Adrenal gland (tissue), 12 donors: ENCODE measurements around the gene AGBL4. TPM values are rescaled to one million over a fixed set of nuclear protein-coding genes. Genes with fewer than 3 reads are reported as not detected.

Experiments
- DNase-seq, 7 donors: peaks; one replicate each; pipeline ENCODE4 v3.0.0-alpha.2; 2019 to 2020
- H3K27ac ChIP-seq, 5 donors: fragments of 200-600 bp; sonication (generic) in 4 of 5; 1 replicate in 3 of 5; 2 replicates in 2 of 5; pipeline versions ENCODE4 v1.5.1 to v1.8.0; 2016 to 2020; ENCODE audit warnings: mild to moderate bottlenecking in 1 of 5
- H3K27me3 ChIP-seq: fragments of 200-600 bp; 2 replicates; pipeline ENCODE4 v1.8.0; 2021
- H3K36me3 ChIP-seq, 2 donors: fragments of 200-600 bp; replicated peaks in 1 of 2; 1 replicate in 1 of 2; 2 replicates in 1 of 2; pipeline versions ENCODE4 v1.5.1 to v1.8.0; 2018 to 2022
- H3K4me1 ChIP-seq, 2 donors: fragments of 200-600 bp; replicated peaks in 1 of 2; 1 replicate in 1 of 2; 2 replicates in 1 of 2; pipeline versions ENCODE4 v1.5.1 to v1.8.0; 2018 to 2021
- H3K4me3 ChIP-seq, 4 donors: fragments of 200-600 bp; sonication (generic) in 3 of 4; one replicate each; pipeline ENCODE4 v1.5.1; 2016 to 2018
- H3K9me3 ChIP-seq, 3 donors: fragments of 200-600 bp; sonication (generic) in 1 of 3; replicated peaks in 1 of 3; 1 replicate in 2 of 3; 2 replicates in 1 of 3; pipeline versions ENCODE4 v1.5.1 to v1.8.0; 2016 to 2021
- CTCF ChIP-seq, 6 experiments: fragments of 450-650 bp in 4 of 6; fragments of 200-600 bp in 2 of 6; sonication (generic) in 1 of 6; IDR thresholded peaks; 1 replicate in 5 of 6; 2 replicates in 1 of 6; pipeline versions ENCODE4 v1.5.1 to v1.8.0; 2016 to 2021; ENCODE audit warnings: antibody characterized with exemption in 6 of 6, mild to moderate bottlenecking in 2 of 6, moderate library complexity in 1 of 6
- POLR2A ChIP-seq, 2 donors: fragments of 450-650 bp; IDR thresholded peaks; one replicate each; pipeline ENCODE4 v1.6.1; 2017; ENCODE audit warnings: antibody characterized with exemption in 2 of 2, mild to moderate bottlenecking in 2 of 2, moderate library complexity in 1 of 2
- WGBS, 4 donors: extraction: QIAGEN DNeasy Blood & Tissue Kit in 2 of 4; methylation state at CpG; one replicate each; pipeline versions ENCODE4 v1.1.5 to v1.1.7; 2013 to 2017; 5-methylcytosine and 5-hydroxymethylcytosine counted together
- intact Hi-C, 2 donors: fragments of 100-400 bp; cut with DNase I; formaldehyde crosslinking; loops; one replicate each; pipeline versions ENCODE4 v1.14.1 to v1.15.0; 2022 to 2023
- polyA plus RNA-seq, 3 donors: library from polyadenylated mRNA; stranded (reverse); fragments of 200-250 nt in 2 of 3; fragments of 350-450 nt in 1 of 3; fragmentation: Illumina TruSeq in 1 of 3; extraction: RNeasy Lipid Tissue Mini Kit (QIAGEN cat#74804) in 1 of 3; gene quantifications; one replicate each; pipeline ENCODE4 v1.2.3, GENCODE V29; 2013 to 2014
- total RNA-seq, 9 donors: library from RNA; depleted of rRNA in 4 of 9; stranded (reverse); fragments of >200 nt in 4 of 9; fragments of 120-200 nt in 1 of 9; fragmentation: NEBNext Ultra II Directional in 1 of 9; extraction: Animal tissue kit (Norgen Biotek cat#: 25700) in 1 of 9; gene quantifications; one replicate each; pipeline versions ENCODE4 v1.1.0 to v1.2.4, GENCODE V29; 2013 to 2023
- donor health status: healthy with polysubstance abuse.
- donor health status: Bipolar disorder and iron deficiency.
- donor health status: DM: yes; HTN: yes; CAD: no.
- donor health status: DM: no; HTN: no; CAD: no.
- donor health status: DM: no; HTN: no; CAD: no.
- donor health status: DM: yes; HTN: yes; CAD: no.

AGBL4 gene
- total and polyA plus RNA-seq, 12 donors, result 0.10 to 1.9 (median 0.80) TPM; not detected in 2

- H3K4me3 ChIP-seq, result no peak overlapping the region
- intact Hi-C loops, result no loop called here
- DNase-seq, result no peak
- no peaks in the 10 kb centered on the region for H3K36me3 ChIP-seq
- no peaks in the 10 kb centered on the region for H3K27me3 ChIP-seq
- no peak overlapping the region for H3K27ac ChIP-seq
- TF ChIP-seq CTCF (IDR thresholded peaks at IDR 0.05) (no peak), POLR2A (IDR thresholded peaks at IDR 0.05) (no peak)
- peaks cover 0 to 5% (median 0%) of the 10 kb centered on the region in 3 donors for H3K9me3 ChIP-seq
- H3K4me1 ChIP-seq, result no peaks in the 10 kb centered on the region
These were observed 770.8 kb downstream of the AGBL4 start for GRCh38 chr1:49252917-49253316.

GRCh38 chr1:49251019-49251784 lies 772.6 kb downstream of the AGBL4 start:
- peaks cover 0 to 5% (median 0%) of the 10 kb centered on the region in 3 donors for H3K9me3 ChIP-seq
- H3K4me3 ChIP-seq, result no peak overlapping the region
- H3K27me3 ChIP-seq, result no peaks in the 10 kb centered on the region
- no peaks in the 10 kb centered on the region for H3K4me1 ChIP-seq
- 63 to 95% (median 82%) methylated on average over 2 of the region's 2 CpGs for WGBS, 4 donors
- no peak overlapping the region for H3K27ac ChIP-seq
- no peaks in the 10 kb centered on the region for H3K36me3 ChIP-seq
- intact Hi-C loops, result no loop called here
- no peak for DNase-seq
- TF ChIP-seq POLR2A (IDR thresholded peaks at IDR 0.05) (no peak), CTCF (IDR thresholded peaks at IDR 0.05) (no peak)

GRCh38 chr1:49240709-49241221 lies 783.0 kb downstream of the AGBL4 start:
- Histone ChIP-seq H3K9me3 (no peaks in the 10 kb centered on the region), H3K27ac (no peak overlapping the region), H3K36me3 (no peaks in the 10 kb centered on the region), H3K4me1 (no peaks in the 10 kb centered on the region), H3K27me3 (no peaks in the 10 kb centered on the region), H3K4me3 (no peak overlapping the region)
- no peak for DNase-seq
- 83 to 95% (median 92%) methylated on average over 1 of the region's 1 CpG for WGBS, 4 donors
- TF ChIP-seq POLR2A (IDR thresholded peaks at IDR 0.05) (no peak), CTCF (IDR thresholded peaks at IDR 0.05) (no peak)
- intact Hi-C loops, result no loop called here

- H3K4me3 ChIP-seq, result no peak overlapping the region
- H3K27ac ChIP-seq, result no peak overlapping the region
- H3K4me1 ChIP-seq, result no peaks in the 10 kb centered on the region
- no peak for DNase-seq
- TF ChIP-seq POLR2A (IDR thresholded peaks at IDR 0.05) (no peak), CTCF (IDR thresholded peaks at IDR 0.05) (no peak)
- WGBS, 4 donors, result 63 to 89% (median 73%) methylated on average over 1 of the region's 1 CpG
- intact Hi-C loops, result no loop called here
- no peaks in the 10 kb centered on the region for H3K9me3 ChIP-seq
- H3K27me3 ChIP-seq, result no peaks in the 10 kb centered on the region
- H3K36me3 ChIP-seq, result no peaks in the 10 kb centered on the region
These were observed 788.8 kb downstream of the AGBL4 start for GRCh38 chr1:49234988-49235387.
